GM10248 (cell line): ENCODE results near the gene EMB.
"Not testable (repeated sequence)": the region's sequence is repeated elsewhere in the genome, so short reads cannot be mapped to it uniquely, and the experiment has no call there.

Experiments
- CTCF ChIA-PET: fragments of 300-600 bp; sonication (Branson Sonifier 250); formaldehyde crosslinking; extraction: SDS; loops from one replicate; lab custom pipeline; 2021; ENCODE audit warnings: antibody characterized with exemption; lab: Yijun Ruan, JAX
- POLR2A ChIA-PET: fragments of 350-650 bp; sonication (Branson Sonifier 250); formaldehyde crosslinking; extraction: SDS; loops from one replicate; lab custom pipeline; 2020; ENCODE audit warnings: antibody characterized with exemption; lab: Yijun Ruan, JAX
- DNase-seq: peaks from one replicate; pipeline ENCODE4 v3.0.0; 2012; ENCODE audit errors: extremely low spot score
- CTCF ChIP-seq: IDR thresholded peaks from 2 replicates; pipeline ENCODE4 v1.5.1; 2012; ENCODE audit warnings: mild to moderate bottlenecking, low read depth; ENCODE audit errors: extremely low read depth, missing control alignments, control extremely low read depth

EMB gene

GRCh38 chr5:50406877-50407276, 34.2 kb downstream of the EMB start:
- no peak for TF ChIP-seq CTCF
- POLR2A ChIA-PET: no interaction called here
- no peak for DNase-seq
- CTCF ChIA-PET: no interaction called here

- DNase-seq: no peak
- ChIA-PET POLR2A (no interaction called here), CTCF (no interaction called here)
- TF ChIP-seq CTCF: no peak
Measured at GRCh38 chr5:50401336-50401735, 39.8 kb downstream of the EMB start.

GRCh38 chr5:50393925-50394609, 47.0 kb downstream of the EMB start:
- DNase-seq, POLR2A ChIA-PET, CTCF ChIA-PET: not testable (repeated sequence)

- CTCF ChIA-PET, POLR2A ChIA-PET, DNase-seq: not testable (repeated sequence)
Measured at GRCh38 chr5:50392289-50392688, 48.8 kb downstream of the EMB start.

GRCh38 chr5:50384381-50384780, 56.7 kb downstream of the EMB start:
- DNase-seq, POLR2A ChIA-PET, CTCF ChIA-PET: not testable (repeated sequence)

- CTCF ChIA-PET, POLR2A ChIA-PET, DNase-seq: not testable (repeated sequence)
Measured at GRCh38 chr5:50376696-50377095, 64.4 kb downstream of the EMB start.

- DNase-seq, POLR2A ChIA-PET: not testable (repeated sequence)
- CTCF ChIA-PET: interaction anchor here (1.3 kb wide), 1 partner anchor 8 kb away, joined by 3 read pairs; no protein-coding TSS in a partner anchor
Measured at GRCh38 chr5:50369287-50370033, 71.6 kb downstream of the EMB start.

GRCh38 chr5:50365426-50366251, 75.4 kb downstream of the EMB start:
- ChIA-PET CTCF (interaction anchor here (0.9 kb wide), 1 partner anchor 13 kb away, joined by 3 read pairs; no protein-coding TSS in a partner anchor), POLR2A (no interaction called here)
- no peak for TF ChIP-seq CTCF
- no peak for DNase-seq

GRCh38 chr5:50364535-50365309, 76.4 kb downstream of the EMB start:
- CTCF ChIA-PET, POLR2A ChIA-PET, DNase-seq: not testable (repeated sequence)
